GM18505 (cell line): ENCODE measurements around the gene NUP62CL.
"Not testable (repeated sequence)": the region's sequence is repeated elsewhere in the genome, so short reads cannot be mapped to it uniquely, and the experiment has no call there.

ENCODE experiments used
- ATAC-seq: cut with Tn5 transposase; IDR thresholded peaks from one replicate; pipeline ENCODE4 v1.9.1; 2021; ENCODE audit not compliant: unreplicated experiment
- POLR2A ChIP-seq: IDR thresholded peaks from 4 replicates; pipeline ENCODE4 v1.6.1; 2011; ENCODE audit warnings: borderline replicate concordance; ENCODE audit not compliant: insufficient read depth, insufficient read length; ENCODE audit errors: extremely low read depth

Gene NUP62CL

GRCh38 chrX:107168712-107169111, 37.5 kb downstream of the NUP62CL start:
- no peak for TF ChIP-seq POLR2A
- ATAC-seq: no peak

GRCh38 chrX:107168257-107168656, 38.0 kb downstream of the NUP62CL start:
- ATAC-seq: no peak
- TF ChIP-seq POLR2A: no peak

DNA sequence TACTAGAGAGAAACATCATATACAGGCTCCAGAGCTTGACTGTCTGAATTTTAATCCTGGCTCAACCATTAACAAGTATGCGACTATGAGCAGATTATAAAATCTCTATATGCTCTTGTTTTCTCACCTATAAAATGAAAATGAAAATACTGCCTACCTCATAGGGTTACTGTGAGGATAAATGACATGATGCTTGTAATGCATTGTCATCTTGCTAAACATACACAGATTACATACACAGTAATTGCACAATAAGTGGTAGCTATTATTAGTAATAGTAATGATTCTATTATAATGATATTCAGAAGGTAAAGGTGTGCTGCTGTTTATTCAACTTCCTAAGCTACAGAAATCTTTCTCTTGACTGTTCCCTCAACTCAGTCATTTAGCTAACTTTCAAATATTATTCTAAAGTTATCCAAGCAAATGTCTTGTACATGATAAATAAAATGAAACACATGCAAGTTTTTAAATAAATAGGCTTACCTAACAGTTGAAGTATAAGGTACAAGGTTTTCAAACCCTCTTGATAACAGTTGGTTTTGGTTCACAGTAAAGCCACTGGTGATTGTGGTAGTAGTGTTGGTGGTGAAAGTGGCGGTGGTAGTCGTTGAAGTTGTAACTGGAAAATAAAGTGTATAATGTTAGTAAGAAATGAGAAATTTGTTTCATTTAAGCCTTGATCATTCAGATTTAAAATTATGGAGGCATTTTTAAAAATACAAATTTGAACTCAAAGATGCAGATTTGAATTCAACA, 38.9 kb downstream of the NUP62CL start:
- no peak for TF ChIP-seq POLR2A
- no peak for ATAC-seq

- not testable (repeated sequence) for ATAC-seq
These were observed 48.6 kb downstream of the NUP62CL start for GRCh38 chrX:107157618-107158017.

DNA sequence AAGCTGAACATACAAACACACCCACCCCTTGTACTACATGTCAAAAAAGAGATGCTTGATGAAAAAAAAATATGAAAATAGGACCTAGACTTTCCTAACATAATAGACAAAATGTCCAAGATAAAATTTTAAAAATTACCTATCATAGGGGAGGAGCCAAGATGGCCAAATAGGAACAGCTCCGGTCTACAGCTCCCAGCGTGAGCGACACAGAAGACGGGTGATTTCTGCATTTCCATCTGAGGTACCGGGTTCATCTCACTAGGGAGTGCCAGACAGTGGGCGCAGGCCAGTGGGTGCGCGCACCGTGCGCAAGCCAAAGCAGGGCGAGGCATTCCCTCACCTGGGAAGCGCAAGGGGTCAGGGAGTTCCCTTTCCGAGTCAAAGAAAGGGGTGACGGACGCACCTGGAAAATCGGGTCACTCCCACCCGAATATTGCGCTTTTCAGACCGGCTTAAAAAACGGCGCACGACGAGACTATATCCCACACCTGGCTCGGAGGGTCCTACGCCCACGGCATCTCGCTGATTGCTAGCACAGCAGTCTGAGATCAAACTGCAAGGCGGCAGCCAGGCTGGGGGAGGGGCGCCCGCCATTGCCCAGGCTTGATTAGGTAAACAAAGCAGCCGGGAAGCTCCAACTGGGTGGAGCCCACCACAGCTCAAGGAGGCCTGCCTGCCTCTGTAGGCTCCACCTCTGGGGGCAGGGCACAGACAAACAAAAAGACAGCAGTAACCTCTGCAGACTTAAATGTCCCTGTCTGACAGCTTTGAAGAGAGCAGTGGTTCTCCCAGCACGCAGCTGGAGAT, 50.4 kb downstream of the NUP62CL start:
- not testable (repeated sequence) for ATAC-seq

DNA sequence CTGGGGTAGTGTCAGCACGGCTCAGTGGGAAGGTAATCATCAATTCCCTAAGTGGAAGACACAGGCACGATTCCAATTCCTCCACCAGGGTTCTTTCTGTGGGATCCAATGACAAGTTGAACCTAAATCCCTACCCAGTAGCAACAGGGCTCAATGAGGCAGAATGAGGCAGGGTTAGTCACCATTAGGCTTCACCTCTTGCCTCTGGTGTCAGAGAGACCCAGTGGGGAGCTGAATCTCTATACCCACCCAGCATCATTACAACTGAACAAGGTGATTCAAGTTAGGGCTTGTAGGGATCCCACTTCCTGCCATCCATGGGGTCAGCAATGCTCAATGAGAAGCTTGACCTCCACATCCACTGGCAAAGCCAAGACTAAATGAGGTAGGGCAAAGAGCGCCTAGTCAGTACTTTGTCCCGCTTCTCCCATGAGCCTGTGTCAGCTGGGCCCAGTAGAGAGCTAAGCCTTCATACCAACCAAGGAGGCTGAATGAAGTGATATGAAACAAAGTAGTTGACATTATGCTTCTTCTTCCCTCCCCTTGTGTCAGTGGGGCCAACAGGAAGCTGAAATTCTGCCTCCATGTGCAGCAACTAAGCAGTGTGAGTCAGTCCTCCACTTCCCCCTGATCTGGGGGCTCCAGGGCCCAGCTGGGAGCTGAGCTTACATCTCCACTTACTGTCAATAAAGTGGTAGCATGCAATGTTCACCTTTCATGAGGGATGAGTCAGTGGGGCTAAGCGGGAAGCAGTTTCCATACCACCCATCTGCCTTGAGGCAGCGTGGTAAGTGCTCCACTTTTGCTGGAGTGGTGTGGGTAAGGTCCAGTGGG, 51.2 kb downstream of the NUP62CL start:
- no peak for TF ChIP-seq POLR2A
- ATAC-seq: no peak

- no peak for TF ChIP-seq POLR2A
- ATAC-seq: no peak
These were observed 53.2 kb downstream of the NUP62CL start for GRCh38 chrX:107153005-107153404.

- TF ChIP-seq POLR2A: no peak
- no peak for ATAC-seq
These were observed 59.6 kb downstream of the NUP62CL start for GRCh38 chrX:107146670-107147069.

GRCh38 chrX:107135965-107136307, 70.3 kb downstream of the NUP62CL start:
- no peak for ATAC-seq
- TF ChIP-seq POLR2A: no peak

GRCh38 chrX:107135049-107135964, 70.9 kb downstream of the NUP62CL start:
- ATAC-seq: no peak
- TF ChIP-seq POLR2A: no peak

- no peak for ATAC-seq
- TF ChIP-seq POLR2A: no peak
These were observed 82.5 kb downstream of the NUP62CL start for GRCh38 chrX:107123750-107124149.

- TF ChIP-seq POLR2A: no peak
- no peak for ATAC-seq
These were observed 87.0 kb downstream of the NUP62CL start for GRCh38 chrX:107119283-107119682.
